Germinal center (tissue), 1 donor: ENCODE data around the gene USP32.
"Not testable (repeated sequence)": the region's sequence is repeated elsewhere in the genome, so short reads cannot be mapped to it uniquely, and the experiment has no call there.

Experiments
- DNase-seq: peaks from one replicate; pipeline ENCODE4 v3.0.0; 2012; ENCODE audit warnings: mixed read lengths, low spot score

USP32 gene

DNA sequence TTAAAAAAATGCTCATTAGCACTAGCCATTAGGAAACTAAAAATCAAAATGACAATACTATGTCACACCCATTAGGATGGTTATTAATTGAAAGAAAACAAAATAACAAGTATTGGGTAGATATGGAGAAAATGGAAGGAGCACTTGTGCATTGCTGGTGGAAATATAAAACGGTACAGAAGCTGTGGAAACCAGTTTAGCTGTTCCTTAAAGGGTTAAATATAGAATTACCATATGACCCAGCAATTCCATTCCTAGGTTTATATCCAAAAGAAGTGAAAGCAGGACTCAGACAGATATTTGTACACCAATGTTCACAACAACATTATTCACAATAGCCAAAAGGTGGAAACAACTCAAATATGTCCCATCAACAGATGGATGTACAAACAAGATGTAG is 13.7 kb downstream of the USP32 start:
- not testable (repeated sequence) for DNase-seq

DNA sequence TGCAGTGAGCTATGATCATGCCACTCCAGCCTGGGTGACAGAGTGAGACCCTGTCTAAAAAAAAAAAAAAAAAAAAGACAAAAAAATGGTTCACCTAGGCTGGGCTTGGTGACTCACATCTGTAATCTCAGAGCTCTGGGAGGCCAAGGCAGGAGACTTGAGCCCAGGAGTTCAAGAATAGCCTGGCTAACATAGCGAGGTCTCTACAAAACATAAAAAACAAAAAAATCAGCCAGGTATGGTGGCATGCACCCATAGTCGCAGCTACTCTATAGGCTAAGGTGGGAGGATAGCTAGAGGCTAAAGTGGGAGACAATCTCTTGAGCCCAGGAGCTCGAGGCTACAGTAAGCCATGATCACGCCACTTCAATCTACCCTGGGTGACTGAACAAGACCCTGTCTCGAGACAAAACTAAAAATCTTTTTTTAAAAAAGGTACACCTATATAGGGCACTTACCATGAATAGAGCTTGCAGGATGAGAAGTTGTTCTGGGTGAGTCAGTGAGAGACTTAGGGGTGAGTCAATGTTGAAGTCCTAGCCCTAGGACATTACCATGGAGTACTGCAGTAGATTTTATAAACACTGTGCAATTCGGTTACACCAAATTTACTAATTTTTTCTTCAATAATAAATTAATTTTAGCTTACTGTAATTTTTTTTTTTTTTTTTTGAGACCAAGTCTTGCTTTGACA is 19.0 kb downstream of the USP32 start:
- DNase-seq, result no peak

DNA sequence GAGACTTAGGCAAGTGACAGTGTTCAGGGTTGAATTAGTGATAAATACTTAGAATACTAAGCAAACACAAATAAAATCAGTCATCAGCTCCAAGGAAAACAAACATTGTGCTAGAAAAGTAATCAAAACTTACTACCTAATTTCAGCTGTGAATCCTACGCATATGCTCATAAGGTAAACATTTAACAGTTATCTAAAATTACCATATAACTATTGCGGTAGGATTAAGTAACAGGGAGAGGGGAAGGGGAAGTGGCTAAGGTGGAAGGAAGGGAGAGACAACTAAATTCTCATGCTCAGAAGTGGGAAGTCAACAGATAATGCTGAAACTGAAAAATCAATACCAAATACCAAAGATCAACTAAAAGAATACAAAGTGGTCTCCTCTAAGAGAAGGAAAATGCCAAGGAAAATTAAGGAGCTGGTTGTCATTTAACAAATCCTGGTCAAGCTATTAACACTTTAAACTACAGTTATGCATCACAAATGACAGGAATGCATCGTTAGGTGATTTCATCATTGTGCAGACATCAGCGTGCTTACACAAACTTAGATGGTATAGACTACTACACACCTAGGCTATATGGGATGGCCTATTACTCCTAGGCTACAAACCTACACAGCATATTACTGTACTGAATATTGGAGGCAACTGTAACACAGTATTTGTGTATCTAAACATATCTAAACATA is 20.0 kb downstream of the USP32 start:
- DNase-seq, result no peak

GRCh38 chr17:60371416-60371815 is 20.5 kb downstream of the USP32 start:
- DNase-seq, result no peak

GRCh38 chr17:60369727-60370126 is 22.2 kb downstream of the USP32 start:
- DNase-seq, result no peak

DNA sequence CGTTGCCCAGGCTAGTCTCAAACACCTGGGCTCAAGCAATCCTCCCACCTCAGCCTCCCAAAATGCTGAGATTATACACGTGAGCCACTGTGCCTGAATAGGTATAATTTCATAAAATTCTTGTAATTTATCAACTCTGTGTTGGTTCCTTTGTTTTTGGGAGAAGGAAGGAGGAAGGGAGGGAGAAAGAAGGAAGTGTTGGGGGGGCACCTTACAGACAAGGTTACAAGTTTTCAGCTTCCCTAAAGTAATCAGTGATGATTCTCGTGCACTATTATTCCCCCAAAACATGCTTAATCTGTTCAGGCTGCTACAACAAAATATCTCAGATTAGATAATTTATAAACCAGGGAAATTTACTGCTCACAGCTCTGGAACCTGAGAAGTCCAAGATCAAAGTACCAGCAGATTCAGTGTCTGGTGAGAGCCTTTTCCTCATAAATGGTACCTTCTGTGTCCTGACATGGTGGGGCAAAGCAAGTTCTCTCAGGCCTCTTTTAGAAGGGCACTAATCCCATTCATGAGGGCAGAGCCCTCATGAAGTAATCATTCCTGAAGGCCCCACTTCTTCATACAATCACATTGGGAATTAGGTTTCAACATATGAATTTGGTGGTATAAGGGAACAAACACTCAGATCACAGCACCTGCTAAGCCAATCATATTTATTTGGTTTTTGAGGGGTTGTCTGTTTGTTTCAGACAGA is 28.1 kb downstream of the USP32 start:
- DNase-seq, result no peak

DNA sequence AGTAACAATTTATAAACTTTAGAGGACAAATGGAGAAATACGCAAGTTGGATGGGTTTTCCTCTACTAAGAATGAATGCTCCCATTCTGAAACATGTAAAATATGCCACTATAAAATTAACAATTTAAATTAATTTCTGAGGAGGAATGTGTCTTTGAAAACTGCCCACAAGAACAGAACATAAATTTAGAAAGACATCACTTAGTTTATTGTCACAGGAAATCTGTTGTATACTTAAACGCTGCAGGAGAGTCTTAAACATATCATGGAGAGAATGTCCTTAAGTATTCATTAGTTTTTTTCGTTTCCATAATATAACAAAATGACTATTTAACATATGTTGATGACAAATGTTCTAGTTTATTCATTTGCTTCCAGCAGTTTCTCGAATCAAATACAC is 29.6 kb downstream of the USP32 start:
- DNase-seq, result no peak

DNA sequence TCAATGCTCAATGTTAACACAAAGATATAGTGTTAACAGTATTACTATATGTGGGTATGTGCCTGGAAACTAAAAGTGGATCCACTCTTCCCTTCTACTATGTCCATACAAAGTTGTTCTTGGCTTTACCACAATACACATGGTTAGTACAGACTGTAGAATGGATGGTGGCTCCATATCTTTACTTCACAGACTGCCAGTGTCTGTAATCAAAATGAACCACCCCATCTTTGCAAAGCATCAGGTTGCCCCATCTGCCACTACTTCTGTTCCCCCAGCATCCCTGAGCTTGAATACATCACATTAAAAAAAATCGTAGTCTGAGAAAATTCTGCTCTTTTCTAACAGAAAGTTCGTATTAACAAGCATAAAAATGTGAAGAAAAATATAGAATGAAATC is 30.0 kb downstream of the USP32 start:
- no peak for DNase-seq

- no peak for DNase-seq
Measured at GRCh38 chr17:60359415-60359814, 32.5 kb downstream of the USP32 start.

GRCh38 chr17:60358606-60359225 is 33.2 kb downstream of the USP32 start:
- no peak for DNase-seq

DNA sequence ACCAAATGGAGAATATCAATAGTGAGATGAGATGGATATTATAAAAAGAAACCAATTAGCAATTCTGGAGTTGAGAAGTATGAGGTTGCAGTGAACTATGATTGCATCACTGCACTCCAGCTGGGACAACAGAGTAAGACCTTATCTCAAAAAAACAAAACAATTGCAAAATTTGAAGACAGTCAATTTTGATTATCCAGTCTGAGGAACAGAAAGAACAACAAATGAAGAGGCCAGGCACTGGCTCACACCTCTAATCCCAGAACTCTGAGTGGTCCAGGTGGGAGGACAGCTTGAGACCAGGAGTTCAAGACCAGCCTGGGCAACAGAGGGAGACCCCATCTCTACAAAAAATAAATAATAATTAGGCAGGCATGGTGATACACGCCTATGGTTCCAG is 35.0 kb downstream of the USP32 start:
- DNase-seq, result no peak

GRCh38 chr17:60355663-60356594 is 36.0 kb downstream of the USP32 start:
- no peak for DNase-seq

- no peak for DNase-seq
Measured at GRCh38 chr17:60354223-60354622, 37.7 kb downstream of the USP32 start.

GRCh38 chr17:60353773-60354172 is 38.2 kb downstream of the USP32 start:
- no peak for DNase-seq

GRCh38 chr17:60352569-60352968 is 39.4 kb downstream of the USP32 start:
- DNase-seq, result no peak

- DNase-seq, result no peak
Measured at GRCh38 chr17:60352071-60352470, 39.9 kb downstream of the USP32 start.

GRCh38 chr17:60351012-60351695 is 40.8 kb downstream of the USP32 start:
- DNase-seq, result no peak

- no peak for DNase-seq
Measured at GRCh38 chr17:60348616-60349015, 43.3 kb downstream of the USP32 start.

DNA sequence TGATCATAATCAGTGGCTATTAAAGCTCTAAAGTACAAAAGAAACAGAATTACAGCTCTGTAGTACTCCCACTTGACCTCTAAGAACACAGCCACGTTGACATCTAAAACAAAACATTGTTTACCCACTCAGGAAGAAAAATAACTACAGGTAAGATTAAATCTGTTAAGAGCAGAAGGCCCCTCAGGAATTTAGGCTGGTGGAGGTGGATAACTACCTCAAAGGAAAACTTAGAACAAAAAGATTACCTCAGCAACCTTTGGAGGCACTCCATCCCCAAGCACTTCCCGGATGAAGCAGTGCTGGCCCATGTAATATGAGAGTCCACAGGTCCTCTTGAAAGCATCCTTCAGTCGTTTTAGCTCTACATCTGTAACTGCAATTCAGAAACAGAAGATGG is 46.7 kb downstream of the USP32 start:
- no peak for DNase-seq

- not testable (repeated sequence) for DNase-seq
Measured at GRCh38 chr17:60342492-60342891, 49.4 kb downstream of the USP32 start.

DNA sequence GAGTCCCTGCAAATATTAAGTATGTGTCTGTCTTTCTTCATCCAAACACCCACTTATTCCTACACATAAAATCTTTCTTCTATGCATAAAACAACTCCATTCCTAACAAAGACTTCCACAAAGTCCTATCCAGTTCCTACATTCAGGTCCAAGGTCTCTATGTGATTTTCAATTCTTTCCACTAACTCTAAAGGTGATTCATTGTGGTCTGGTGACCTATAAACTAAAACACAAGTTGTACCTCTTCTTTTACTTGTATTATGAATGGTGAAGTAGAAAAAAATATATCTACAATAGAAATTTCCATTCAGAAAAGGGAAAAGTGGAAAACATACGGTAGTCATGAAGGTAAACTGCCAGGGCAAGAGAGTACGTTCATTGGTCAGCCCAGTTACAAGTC is 56.6 kb downstream of the USP32 start:
- DNase-seq, result no peak
